ENCODE data around the gene RND1.
"Not testable (repeated sequence)": the region's sequence is repeated elsewhere in the genome, so short reads cannot be mapped to it uniquely, and the experiment has no call there.

RND1 gene

GRCh38 chr12:48866052-48866711 is 512 bp upstream of the RND1 start:
- no peak for FAIRE-seq

- FAIRE-seq, result no peak
Measured at GRCh38 chr12:48863291-48863690, 2.4 kb downstream of the RND1 start.

- no peak for FAIRE-seq
Measured at GRCh38 chr12:48862760-48863159, 2.9 kb downstream of the RND1 start.

- FAIRE-seq, result no peak
Measured at GRCh38 chr12:48861111-48861510, 4.6 kb downstream of the RND1 start.

- FAIRE-seq, result not testable (repeated sequence)
Measured at GRCh38 chr12:48860236-48860635, 5.4 kb downstream of the RND1 start.

GRCh38 chr12:48859607-48860006 is 6.1 kb downstream of the RND1 start:
- no peak for FAIRE-seq

- FAIRE-seq, result no peak
Measured at GRCh38 chr12:48858043-48858442, 7.6 kb downstream of the RND1 start.

- FAIRE-seq, result no peak
Measured at GRCh38 chr12:48857278-48857994, 8.2 kb downstream of the RND1 start.

GRCh38 chr12:48856379-48856778 is 9.3 kb downstream of the RND1 start:
- FAIRE-seq, result no peak

GRCh38 chr12:48854932-48855331 is 10.7 kb downstream of the RND1 start:
- FAIRE-seq, result not testable (repeated sequence)

- FAIRE-seq, result no peak
Measured at GRCh38 chr12:48854488-48854887, 11.2 kb downstream of the RND1 start.

- FAIRE-seq, result no peak
Measured at GRCh38 chr12:48852734-48853688, 12.7 kb downstream of the RND1 start.

- FAIRE-seq, result no peak
Measured at GRCh38 chr12:48851883-48852733, 13.6 kb downstream of the RND1 start, which contains the start of gene DDX23. Gene DDX23 (minus strand): TSS chr12:48852163. CDS start chr12:48845782, 6,381 bp downstream.

GRCh38 chr12:48842021-48842420 is 23.6 kb downstream of the RND1 start:
- not testable (repeated sequence) for FAIRE-seq

GRCh38 chr12:48838048-48838447 is 27.6 kb downstream of the RND1 start:
- no peak for FAIRE-seq

GRCh38 chr12:48832321-48833060 is 33.2 kb downstream of the RND1 start:
- no peak for FAIRE-seq

- FAIRE-seq, result no peak
Measured at GRCh38 chr12:48831257-48831656, 34.4 kb downstream of the RND1 start.

- FAIRE-seq, result no peak
Measured at GRCh38 chr12:48828841-48829575, 36.7 kb downstream of the RND1 start.

GRCh38 chr12:48828293-48828692 is 37.4 kb downstream of the RND1 start:
- no peak for FAIRE-seq

GRCh38 chr12:48827513-48828096 is 38.1 kb downstream of the RND1 start:
- FAIRE-seq, result no peak

Measured in colon (tissue), 2 donors.